Measurements from ENCODE around the gene NR1I2. TPM values are rescaled to one million over a fixed set of nuclear protein-coding genes. Genes with fewer than 3 reads are reported as not detected.

NR1I2 gene
- total RNA-seq, 1 donor from 2014 or later, result not detected

- no peak for DNase-seq (ENCODE audit: low read depth)
Measured at GRCh38 chr3:119783255-119783654, 1.4 kb downstream of the NR1I2 start.

GRCh38 chr3:119783883-119784282 is 2.0 kb downstream of the NR1I2 start:
- Mint-ChIP-seq H3K36me3 (ENCODE audit: low read depth, unreplicated experiment) (no peaks in the 10 kb centered on the region), H3K9me3 (ENCODE audit: unreplicated experiment) (no peaks in the 10 kb centered on the region), H3K4me3 (ENCODE audit: unreplicated experiment) (no peak overlapping the region), H3K27me3 (ENCODE audit: low read depth, unreplicated experiment) (peaks cover 8% of the 10 kb centered on the region), H3K27ac (ENCODE audit: unreplicated experiment) (no peak overlapping the region), H3K4me1 (ENCODE audit: low read depth, unreplicated experiment) (no peaks in the 10 kb centered on the region)
- H3K27me3 ChIP-seq (ENCODE audit: insufficient read depth, low read length), result no peaks in the 10 kb centered on the region
- no peak overlapping the region for H3K4me3 ChIP-seq (ENCODE audit: insufficient read depth, low read depth, low read length)
- DNase-seq (ENCODE audit: low read depth) (no peak), FAIRE-seq (no peak)
- H4K20me1 ChIP-seq (ENCODE audit: insufficient read depth, low read length), result no peaks in the 10 kb centered on the region
- H3K9ac ChIP-seq (ENCODE audit: low read length), result no peak overlapping the region
- H3K9me3 ChIP-seq (ENCODE audit: insufficient read depth, low read depth, low read length), result no peaks in the 10 kb centered on the region
- H3K27ac ChIP-seq (ENCODE audit: low read depth, low read length), result no peak overlapping the region
- H2AFZ ChIP-seq (ENCODE audit: low read depth, low read length), result no peak overlapping the region
- H3K36me3 ChIP-seq (ENCODE audit: insufficient read depth, low read length), result no peaks in the 10 kb centered on the region
- no peaks in the 10 kb centered on the region for H3K4me1 ChIP-seq (ENCODE audit: insufficient read depth, low read length)
- H3K4me2 ChIP-seq (ENCODE audit: low read length), result no peak overlapping the region
- TF ChIP-seq CTCF (IDR thresholded peaks at IDR 0.05; ENCODE audit: insufficient read depth, low read depth, low read length), result no peak
- H3K79me2 ChIP-seq (ENCODE audit: insufficient read depth, low read length), result no peaks in the 10 kb centered on the region

More at GRCh38 chr3:119783255-119783654, 1.4 kb downstream of the NR1I2 start:
- no peak overlapping the region for H3K27ac ChIP-seq (ENCODE audit: low read depth, low read length)
- no peak overlapping the region for H3K4me2 ChIP-seq (ENCODE audit: low read length)
- H3K4me3 ChIP-seq (ENCODE audit: insufficient read depth, low read depth, low read length), result no peak overlapping the region
- H4K20me1 ChIP-seq (ENCODE audit: insufficient read depth, low read length), result no peaks in the 10 kb centered on the region
- no peaks in the 10 kb centered on the region for H3K4me1 ChIP-seq (ENCODE audit: insufficient read depth, low read length)
- no peak overlapping the region for H3K27ac Mint-ChIP-seq (ENCODE audit: unreplicated experiment)
- no peaks in the 10 kb centered on the region for H3K9me3 Mint-ChIP-seq (ENCODE audit: unreplicated experiment)
- FAIRE-seq, result no peak
- no peaks in the 10 kb centered on the region for H3K27me3 ChIP-seq (ENCODE audit: insufficient read depth, low read length)
- no peak overlapping the region for H3K4me3 Mint-ChIP-seq (ENCODE audit: unreplicated experiment)
- no peak for TF ChIP-seq CTCF (IDR thresholded peaks at IDR 0.05; ENCODE audit: insufficient read depth, low read depth, low read length)
- no peak for TF ChIP-seq EZH2 (IDR thresholded peaks at IDR 0.05; ENCODE audit: insufficient read depth, low read length)
- H3K79me2 ChIP-seq (ENCODE audit: insufficient read depth, low read length), result no peaks in the 10 kb centered on the region
- H3K9me3 ChIP-seq (ENCODE audit: insufficient read depth, low read depth, low read length), result no peaks in the 10 kb centered on the region
- no peaks in the 10 kb centered on the region for H3K36me3 Mint-ChIP-seq (ENCODE audit: low read depth, unreplicated experiment)
- no peaks in the 10 kb centered on the region for H3K4me1 Mint-ChIP-seq (ENCODE audit: low read depth, unreplicated experiment)
- no peaks in the 10 kb centered on the region for H3K36me3 ChIP-seq (ENCODE audit: insufficient read depth, low read length)
- no peak overlapping the region for H2AFZ ChIP-seq (ENCODE audit: low read depth, low read length)
- peaks cover 8% of the 10 kb centered on the region for H3K27me3 Mint-ChIP-seq (ENCODE audit: low read depth, unreplicated experiment)
- no peak overlapping the region for H3K9ac ChIP-seq (ENCODE audit: low read length)

- no peaks in the 10 kb centered on the region for H3K4me1 Mint-ChIP-seq (ENCODE audit: low read depth, unreplicated experiment)
- H3K36me3 Mint-ChIP-seq (ENCODE audit: low read depth, unreplicated experiment), result no peaks in the 10 kb centered on the region
Measured at GRCh38 chr3:119786409-119786808, 4.5 kb downstream of the NR1I2 start.

More at GRCh38 chr3:119786409-119786808, 4.5 kb downstream of the NR1I2 start:
- H4K20me1 ChIP-seq (ENCODE audit: insufficient read depth, low read length), result no peaks in the 10 kb centered on the region
- Mint-ChIP-seq H3K27me3 (ENCODE audit: low read depth, unreplicated experiment) (peaks cover 6% of the 10 kb centered on the region), H3K4me3 (ENCODE audit: unreplicated experiment) (no peak overlapping the region), H3K9me3 (ENCODE audit: unreplicated experiment) (no peaks in the 10 kb centered on the region), H3K27ac (ENCODE audit: unreplicated experiment) (no peak overlapping the region)
- FAIRE-seq (no peak), DNase-seq (ENCODE audit: low read depth) (no peak)
- H3K36me3 ChIP-seq (ENCODE audit: insufficient read depth, low read length), result no peaks in the 10 kb centered on the region
- H3K9ac ChIP-seq (ENCODE audit: low read length), result no peak overlapping the region
- H3K4me2 ChIP-seq (ENCODE audit: low read length), result no peak overlapping the region
- H3K27me3 ChIP-seq (ENCODE audit: insufficient read depth, low read length), result no peaks in the 10 kb centered on the region
- H3K4me1 ChIP-seq (ENCODE audit: insufficient read depth, low read length), result no peaks in the 10 kb centered on the region
- no peak overlapping the region for H3K27ac ChIP-seq (ENCODE audit: low read depth, low read length)
- no peak for TF ChIP-seq CTCF (IDR thresholded peaks at IDR 0.05; ENCODE audit: insufficient read depth, low read depth, low read length)
- no peak for TF ChIP-seq EZH2 (IDR thresholded peaks at IDR 0.05; ENCODE audit: insufficient read depth, low read length)
- no peak overlapping the region for H3K4me3 ChIP-seq (ENCODE audit: insufficient read depth, low read depth, low read length)
- H3K9me3 ChIP-seq (ENCODE audit: insufficient read depth, low read depth, low read length), result no peaks in the 10 kb centered on the region
- no peaks in the 10 kb centered on the region for H3K79me2 ChIP-seq (ENCODE audit: insufficient read depth, low read length)
- H2AFZ ChIP-seq (ENCODE audit: low read depth, low read length), result no peak overlapping the region

Measured in astrocyte (in vitro differentiated cells and primary cell).